Measurements from ENCODE around the gene TRNP1. TPM values are rescaled to one million over a fixed set of nuclear protein-coding genes. Genes with fewer than 3 reads are reported as not detected.

Gene TRNP1
- total RNA-seq, 2 donors from 2014 or later = 0.29 TPM; not detected in 1

GRCh38 chr1:27033043-27033746, 39.7 kb downstream of the TRNP1 start:
- Mint-ChIP-seq H3K36me3 (no peaks in the 10 kb centered on the region), H3K27ac (peak overlapping the region in 1 of 2 donors; percentile 44), H3K9me3 (no peaks in the 10 kb centered on the region)
- no peak for ATAC-seq
- DNase-seq (ENCODE audit: low spot score in 2 of 2) = no peak

GRCh38 chr1:27035344-27035743, 41.9 kb downstream of the TRNP1 start:
- Mint-ChIP-seq H3K36me3 (no peaks in the 10 kb centered on the region), H3K27ac (no peak overlapping the region), H3K9me3 (no peaks in the 10 kb centered on the region)
- ATAC-seq = peak in 1 of 2 donors; percentile 54
- DNase-seq (ENCODE audit: low spot score in 2 of 2) = no peak

GRCh38 chr1:27036718-27037117, 43.2 kb downstream of the TRNP1 start:
- no peaks in the 10 kb centered on the region for H3K36me3 Mint-ChIP-seq
- ATAC-seq (no peak), DNase-seq (ENCODE audit: low spot score in 2 of 2) (no peak)
- no peaks in the 10 kb centered on the region for H3K9me3 Mint-ChIP-seq
- H3K27ac Mint-ChIP-seq = peak overlapping the region in 1 of 2 donors; percentile 14

- ATAC-seq (no peak), DNase-seq (ENCODE audit: low spot score in 2 of 2) (no peak)
- Mint-ChIP-seq H3K27ac (no peak overlapping the region), H3K9me3 (no peaks in the 10 kb centered on the region), H3K36me3 (no peaks in the 10 kb centered on the region)
Observed at GRCh38 chr1:27037518-27037917, 44.0 kb downstream of the TRNP1 start.

- ATAC-seq (no peak), DNase-seq (ENCODE audit: low spot score in 2 of 2) (no peak)
- Mint-ChIP-seq H3K36me3 (no peaks in the 10 kb centered on the region), H3K27ac (no peak overlapping the region), H3K9me3 (no peaks in the 10 kb centered on the region)
Observed at GRCh38 chr1:27038020-27038419, 44.5 kb downstream of the TRNP1 start.

GRCh38 chr1:27042670-27043069, 49.2 kb downstream of the TRNP1 start:
- no peaks in the 10 kb centered on the region for H3K9me3 Mint-ChIP-seq
- no peaks in the 10 kb centered on the region for H3K36me3 Mint-ChIP-seq
- DNase-seq (ENCODE audit: low spot score in 2 of 2) (no peak), ATAC-seq (no peak)
- H3K27ac Mint-ChIP-seq = no peak overlapping the region

- no peaks in the 10 kb centered on the region for H3K9me3 Mint-ChIP-seq
Observed at GRCh38 chr1:27044613-27045151, 51.2 kb downstream of the TRNP1 start.

GRCh38 chr1:27045973-27046558, 52.6 kb downstream of the TRNP1 start:
- peak; percentile 61 to 64 for ATAC-seq
- H3K36me3 Mint-ChIP-seq = no peaks in the 10 kb centered on the region
- H3K27ac Mint-ChIP-seq = no peak overlapping the region
- no peaks in the 10 kb centered on the region for H3K9me3 Mint-ChIP-seq
- peak; percentile 61 to 73 for DNase-seq (ENCODE audit: low spot score in 2 of 2)

More at GRCh38 chr1:27044613-27045151, 51.2 kb downstream of the TRNP1 start:
- DNase-seq (ENCODE audit: low spot score in 2 of 2) (peak; percentile 82 to 98), ATAC-seq (peak; percentile 88 to 89)
- Mint-ChIP-seq H3K36me3 (no peaks in the 10 kb centered on the region), H3K27ac (peak overlapping the region; percentile 39 to 77)

GRCh38 chr1:27047914-27048313, 54.4 kb downstream of the TRNP1 start:
- H3K36me3 Mint-ChIP-seq = no peaks in the 10 kb centered on the region
- peak overlapping the region in 1 of 2 donors; percentile 10 for H3K27ac Mint-ChIP-seq
- H3K9me3 Mint-ChIP-seq = no peaks in the 10 kb centered on the region
- ATAC-seq (no peak), DNase-seq (ENCODE audit: low spot score in 2 of 2) (no peak)

- no peaks in the 10 kb centered on the region for H3K36me3 Mint-ChIP-seq
- no peaks in the 10 kb centered on the region for H3K9me3 Mint-ChIP-seq
- no peak for DNase-seq (ENCODE audit: low spot score in 2 of 2)
- ATAC-seq = no peak
- no peak overlapping the region for H3K27ac Mint-ChIP-seq
Observed at GRCh38 chr1:27049100-27049499, 55.6 kb downstream of the TRNP1 start.

- no peak for ATAC-seq
- DNase-seq (ENCODE audit: low spot score in 2 of 2) = no peak
- Mint-ChIP-seq H3K27ac (no peak overlapping the region), H3K9me3 (no peaks in the 10 kb centered on the region), H3K36me3 (no peaks in the 10 kb centered on the region)
Observed at GRCh38 chr1:27049607-27050006, 56.1 kb downstream of the TRNP1 start.

Other genes starting within 250 kb of the TRNP1 start
- gene PIGV, start 205.7 kb upstream of the TRNP1 start, total RNA-seq = 10 to 100 TPM; 15.9 to 21.0 TPM
- gene ZDHHC18, start 167.0 kb upstream of the TRNP1 start, total RNA-seq = 10 to 100 TPM; 37.8 to 59.5 TPM
- 1 to 10 TPM; 1.1 to 2.3 TPM for gene SFN, start 130.5 kb upstream of the TRNP1 start, total RNA-seq
- gene GPN2, start 103.4 kb upstream of the TRNP1 start, total RNA-seq = 10 to 100 TPM; 29.5 to 56.1 TPM
- 10 to 100 TPM; 11.7 to 13.2 TPM for gene GPATCH3, start 93.2 kb upstream of the TRNP1 start, total RNA-seq
- not detected for gene NR0B2, start 79.7 kb upstream of the TRNP1 start, total RNA-seq
- 10 to 100 TPM; 60.5 to 93.7 TPM for gene NUDC, start 71.9 kb upstream of the TRNP1 start, total RNA-seq
- under 1 TPM in 1 of 2 donors, not detected in 1; 0.27 TPM for gene KDF1, start 33.2 kb upstream of the TRNP1 start, total RNA-seq
- under 1 TPM in 1 of 2 donors, not detected in 1; 0.09 TPM for gene TENT5B, start 19.2 kb downstream of the TRNP1 start, total RNA-seq
- gene SLC9A1, start 161.4 kb downstream of the TRNP1 start, total RNA-seq = 10 to 100 TPM; 16.2 to 18.8 TPM
- 10 to 100 TPM; 26.4 to 36.1 TPM for gene WDTC1, start 240.9 kb downstream of the TRNP1 start, total RNA-seq

Measured in activated naive CD4-positive, alpha-beta T cell treated with anti-CD3 and anti-CD28 coated beads, Interleukin-2, amount 50 U/mL, for 72 hours (primary cell).